Upper lobe of left lung (tissue), 4 donors: Measurements from ENCODE around the gene GNRH2.

ENCODE experiments used
- CTCF ChIP-seq, 6 experiments: fragments of 450-650 bp in 4 of 6; fragments of 200-600 bp in 2 of 6; sonication (generic) in 2 of 6; IDR thresholded peaks; one replicate each; pipeline ENCODE4 v1.5.1; 2016 to 2019; ENCODE audit warnings: antibody characterized with exemption in 6 of 6
- POLR2AphosphoS5 ChIP-seq, 2 donors: sonication (generic); formaldehyde crosslinking; IDR thresholded peaks; one replicate each; pipeline ENCODE4 v1.5.1; 2017; ENCODE audit warnings: antibody characterized with exemption in 2 of 2

- TF ChIP-seq POLR2AphosphoS5 (IDR thresholded peaks at IDR 0.05) (no peak), CTCF (IDR thresholded peaks at IDR 0.05) (no peak)
These were observed 28.4 kb downstream of the GNRH2 start, which contains the start of gene OXT for GRCh38 chr20:3071610-3072529.
